Measurements from ENCODE around the gene IL22RA1.

Gene IL22RA1

DNA sequence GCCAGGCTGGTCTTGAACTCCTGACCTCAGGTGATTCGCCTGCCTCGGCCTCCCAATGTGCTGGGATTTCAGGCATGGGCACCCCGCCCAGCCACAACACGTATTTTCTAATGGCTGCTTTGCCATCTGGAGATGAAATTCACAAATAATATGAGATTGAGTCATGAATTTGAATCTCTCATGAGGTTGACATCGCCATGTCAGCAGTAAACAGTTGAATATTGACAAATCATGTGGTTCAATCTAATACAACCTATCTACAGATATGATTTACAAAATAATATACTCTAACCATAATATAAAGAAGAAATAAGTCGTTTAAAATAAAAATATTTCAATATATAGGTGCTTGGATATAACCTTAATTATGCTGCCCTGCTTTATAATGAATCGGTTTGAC, 73.1 kb downstream of the IL22RA1 start:
- DNase-seq, result no peak
